ENCODE results near the gene MYO7B.

The MYO7B gene

DNA sequence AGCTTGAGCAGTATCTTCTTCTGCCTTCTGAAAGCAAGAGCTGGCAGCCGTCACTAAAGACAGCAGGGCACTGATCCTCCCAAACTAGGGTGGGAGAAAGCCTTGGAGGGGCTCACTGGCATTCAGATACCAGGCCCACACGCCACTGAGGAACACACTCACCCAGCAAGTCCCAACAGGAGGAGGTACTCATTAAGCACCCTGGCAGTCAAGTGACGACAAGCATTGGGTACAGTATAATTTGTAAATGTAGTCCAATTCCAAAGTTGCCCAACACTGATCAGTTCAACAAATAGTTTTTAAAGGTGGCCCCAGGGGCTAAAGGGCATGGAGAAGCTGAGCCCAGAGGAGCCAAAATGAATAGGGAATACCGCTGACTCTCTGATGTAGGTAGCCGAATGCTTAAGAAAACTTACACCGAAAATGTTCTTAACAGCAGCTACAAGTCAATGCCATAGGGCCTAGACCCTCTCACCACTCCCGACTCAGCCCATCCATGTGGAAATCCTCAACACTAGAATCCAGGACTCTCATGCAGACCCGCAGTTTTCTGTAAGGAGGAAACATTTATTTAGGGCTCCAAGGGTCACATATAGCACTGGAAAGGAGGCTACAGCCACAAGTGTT lies 129.9 kb downstream of the MYO7B start:
- no peak for DNase-seq

DNA sequence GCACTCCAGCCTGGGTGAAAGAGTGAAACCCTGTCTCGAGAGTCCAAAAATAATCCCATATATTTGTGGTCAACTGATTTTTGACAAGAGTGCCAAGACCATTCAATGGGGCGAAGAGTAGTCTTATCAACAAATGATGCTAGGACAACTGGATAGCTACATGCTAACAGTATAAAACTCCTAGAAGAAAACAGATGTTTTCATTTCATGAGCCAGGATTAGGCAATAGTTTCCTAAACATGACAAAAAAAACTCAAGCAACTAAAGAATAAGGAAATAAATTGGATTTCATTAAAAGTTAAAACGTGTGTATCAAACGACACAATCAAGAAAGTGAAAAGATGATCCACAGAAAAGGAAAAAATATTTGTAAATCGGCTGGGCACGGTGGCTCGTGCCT lies 133.6 kb downstream of the MYO7B start:
- DNase-seq: no peak

DNA sequence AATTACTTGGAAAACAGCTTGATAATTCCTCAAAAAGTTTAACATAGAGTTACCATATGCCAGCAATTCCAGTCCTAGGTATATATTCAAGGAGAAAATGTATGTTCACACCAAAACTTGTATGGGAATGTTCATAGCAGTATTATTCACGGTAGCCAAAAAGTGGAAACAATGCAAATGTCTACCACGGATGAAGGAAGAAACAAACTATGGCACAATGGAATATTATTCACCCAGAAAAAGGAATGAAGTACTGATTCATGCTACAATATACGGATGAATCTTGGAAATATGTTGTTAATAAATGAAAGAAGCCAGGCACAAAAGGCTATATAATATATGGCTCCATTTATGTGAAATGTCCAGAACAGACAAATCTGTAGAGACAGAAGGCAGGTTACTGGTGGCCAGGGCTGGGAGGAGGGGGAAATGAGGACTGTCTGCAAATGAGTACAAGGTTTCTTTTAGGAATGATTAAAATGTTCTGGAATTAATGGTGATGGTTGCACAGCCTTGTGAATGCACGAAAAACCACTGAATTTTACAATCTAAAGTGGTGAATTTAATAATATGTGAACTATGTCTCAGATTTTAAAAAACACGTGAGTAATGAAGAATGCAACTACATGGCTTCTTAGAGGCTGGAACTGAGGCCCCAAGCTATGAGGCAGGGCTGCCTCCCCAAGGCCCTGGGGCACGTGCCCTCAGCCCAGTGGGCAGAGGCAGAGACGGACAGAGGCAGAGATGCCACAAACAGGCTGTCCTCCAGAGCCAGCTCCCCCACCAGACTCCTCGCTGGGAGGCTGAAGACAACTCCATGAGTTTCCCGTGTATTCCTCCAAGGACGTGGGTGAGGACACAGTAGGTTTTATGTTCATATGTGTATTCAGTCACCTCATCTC lies 134.8 kb downstream of the MYO7B start:
- no peak for DNase-seq

DNA sequence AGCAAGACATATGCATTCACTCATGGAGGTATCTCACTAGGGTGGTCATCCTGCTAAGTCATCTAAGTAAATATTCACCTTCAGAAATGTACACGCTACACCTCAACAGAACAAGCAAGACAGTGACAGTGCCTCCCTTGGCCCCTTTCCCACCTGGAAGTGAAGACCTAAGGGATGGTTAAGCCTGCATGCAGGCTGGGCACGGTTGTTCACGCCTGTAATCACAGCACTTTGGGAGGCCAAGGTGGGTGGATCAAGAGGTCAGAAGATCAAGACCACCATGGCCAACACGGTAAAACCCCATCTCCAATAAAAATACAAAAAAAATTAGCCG lies 135.4 kb downstream of the MYO7B start:
- DNase-seq: no peak

DNA sequence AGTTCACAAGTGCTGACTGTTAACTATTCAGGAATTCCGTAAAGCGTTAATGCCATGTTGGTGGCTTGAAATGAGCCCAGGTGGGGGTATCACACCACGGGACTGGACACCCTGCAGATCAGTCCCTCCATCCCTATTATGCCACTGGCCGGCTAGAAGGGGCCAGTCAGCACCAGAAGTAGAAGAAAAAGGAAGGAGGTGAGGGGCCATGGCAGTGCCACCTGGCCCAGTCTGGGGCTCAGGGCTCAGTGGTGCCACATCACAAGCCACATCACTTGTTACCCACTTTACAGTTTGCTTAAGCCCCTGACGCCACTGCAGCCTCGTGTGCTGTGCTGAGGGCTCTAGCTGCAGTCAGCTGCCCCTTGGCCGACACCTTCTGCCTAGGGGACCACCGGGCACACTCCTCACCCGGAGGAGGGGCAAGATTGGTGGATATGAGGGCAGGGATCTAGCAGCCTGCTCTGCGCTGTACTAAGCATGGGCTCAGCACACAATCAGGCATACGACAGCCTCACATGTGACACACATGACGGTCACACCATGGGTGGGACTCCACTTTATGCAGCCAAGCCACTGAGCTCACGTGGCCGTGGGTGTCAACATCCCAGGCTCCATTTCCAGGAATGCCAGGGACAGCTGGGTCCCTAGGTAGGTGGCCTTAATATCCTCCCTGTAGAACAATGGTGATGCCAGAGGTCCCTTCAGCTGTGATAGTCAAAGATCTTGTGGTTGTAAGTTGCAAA lies 136.2 kb downstream of the MYO7B start:
- DNase-seq: no peak

DNA sequence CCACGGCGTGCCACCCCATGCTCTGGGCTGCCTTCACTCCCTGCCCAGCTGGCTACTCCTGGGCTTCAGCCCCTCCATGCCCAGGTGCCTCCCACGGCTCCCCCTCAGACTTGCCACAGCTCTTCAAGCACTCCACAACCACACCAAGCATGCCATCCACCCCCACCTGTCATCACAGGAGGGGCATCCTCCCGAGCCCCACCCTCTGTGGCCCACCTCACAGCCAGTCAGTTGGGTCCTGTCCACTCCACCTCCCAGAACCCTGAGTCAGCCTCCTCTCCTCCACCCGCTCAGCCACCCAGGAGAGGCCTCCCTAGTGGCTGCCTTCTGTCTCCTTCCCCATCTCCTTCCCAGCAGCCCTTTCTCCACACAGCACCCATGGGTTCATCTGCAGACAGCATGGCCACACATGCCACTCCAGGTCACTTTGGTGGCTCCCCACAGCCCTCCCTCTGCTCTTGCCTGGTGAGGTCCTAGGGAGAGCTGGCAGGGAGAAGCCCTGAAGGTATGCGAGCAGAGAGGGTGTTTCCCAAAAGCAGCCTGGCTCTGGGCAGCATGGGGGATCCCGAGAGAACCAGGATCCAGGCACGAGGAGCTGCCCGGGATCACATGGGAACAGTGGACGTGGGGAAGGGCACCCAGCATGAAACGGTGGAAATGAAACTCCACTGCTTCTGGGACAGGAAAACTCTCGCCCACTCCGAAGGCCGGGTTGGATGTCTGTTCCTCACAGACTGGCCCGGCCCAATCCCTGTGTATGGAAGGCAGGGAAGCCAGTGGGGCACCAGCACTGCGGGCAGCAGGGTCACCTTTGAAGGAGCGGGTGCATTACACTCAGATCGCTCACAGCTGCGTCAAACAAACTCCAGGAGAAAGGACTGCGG lies 137.1 kb downstream of the MYO7B start:
- no peak for DNase-seq

DNA sequence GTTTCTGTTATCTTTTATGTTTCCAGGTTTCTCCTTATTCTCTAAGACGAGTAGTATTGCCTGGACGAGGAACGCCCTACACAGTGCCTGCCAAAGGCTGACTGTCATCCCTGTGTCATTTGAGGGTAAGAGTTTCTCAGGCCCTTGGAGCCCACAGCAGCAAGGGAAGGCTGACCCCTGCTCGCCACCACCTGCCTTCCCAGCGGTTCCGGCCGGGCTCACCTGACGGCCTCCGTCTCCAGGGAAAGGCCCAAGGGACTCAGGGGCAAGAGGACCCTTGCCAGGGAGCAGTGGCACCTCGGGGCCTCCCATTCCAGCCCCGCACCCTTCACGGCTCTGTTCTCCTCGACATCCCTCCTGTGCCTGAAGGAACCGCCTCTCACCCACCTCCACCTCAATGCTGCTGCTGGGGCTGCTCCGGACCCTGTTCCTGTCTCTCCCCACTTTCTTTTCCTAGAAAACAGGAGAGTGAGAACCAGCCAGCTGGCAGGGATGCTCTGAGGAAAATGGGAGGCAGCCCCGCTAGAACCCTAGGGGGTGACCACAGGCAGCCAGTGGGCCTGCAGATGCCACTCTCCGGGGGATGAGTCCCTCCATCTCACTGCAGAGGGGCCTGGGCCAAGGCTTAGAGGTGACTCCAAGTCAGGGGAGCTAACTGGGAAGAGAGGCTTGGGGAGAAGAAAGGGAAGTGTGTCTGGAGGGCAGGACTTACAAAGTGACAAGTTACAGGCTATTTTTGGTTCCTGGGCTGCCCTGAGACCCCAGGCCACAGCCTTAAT lies 138.0 kb downstream of the MYO7B start:
- no peak for DNase-seq

DNA sequence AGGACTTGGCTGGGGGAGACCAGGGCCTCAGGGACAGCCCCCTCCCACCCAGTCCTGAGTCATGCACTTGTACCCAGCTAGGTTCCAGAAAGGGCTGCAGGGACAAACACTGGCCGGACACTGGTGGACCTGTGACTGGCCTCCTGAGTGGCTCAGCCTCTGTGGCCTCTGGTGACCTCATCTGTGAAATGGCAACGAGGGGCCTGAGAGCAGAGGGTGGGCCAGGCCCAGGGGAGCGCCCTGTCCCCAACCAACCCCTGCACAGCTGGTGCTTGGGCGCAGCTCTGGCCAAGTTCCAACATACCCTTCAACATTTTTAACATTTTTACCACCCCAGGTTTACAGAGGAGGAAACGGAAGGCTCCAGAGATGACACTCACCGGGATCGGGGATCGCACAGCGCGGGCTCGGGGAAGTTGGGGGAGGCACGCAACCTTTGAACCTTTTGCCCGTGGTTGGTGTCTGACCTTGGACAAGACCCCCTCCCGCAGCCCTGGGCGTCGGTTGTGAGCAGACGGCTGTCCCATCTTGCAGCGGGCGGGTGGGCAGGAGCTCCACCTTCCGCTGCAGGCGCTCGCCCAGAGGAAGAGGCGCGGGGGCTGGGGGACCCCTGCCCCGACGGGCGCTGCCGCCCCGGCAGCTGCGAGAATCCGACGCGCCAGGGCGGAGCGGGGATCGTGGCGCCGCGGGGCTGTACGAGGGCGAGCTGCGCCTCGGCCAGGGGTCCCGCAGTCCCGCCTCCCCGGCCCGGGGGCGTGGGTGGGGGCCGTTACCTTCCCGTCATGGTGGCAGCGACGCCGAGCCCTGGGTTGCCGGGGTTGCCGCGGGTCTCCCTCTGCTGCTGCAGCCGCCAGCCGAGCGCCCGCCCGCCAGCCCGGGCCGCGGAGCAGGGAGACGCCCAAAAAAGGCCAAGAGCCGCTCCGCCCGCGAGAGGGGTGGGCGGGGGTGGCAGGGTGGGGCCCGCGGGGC lies 139.0 kb downstream of the MYO7B start:
- DNase-seq: no peak

DNA sequence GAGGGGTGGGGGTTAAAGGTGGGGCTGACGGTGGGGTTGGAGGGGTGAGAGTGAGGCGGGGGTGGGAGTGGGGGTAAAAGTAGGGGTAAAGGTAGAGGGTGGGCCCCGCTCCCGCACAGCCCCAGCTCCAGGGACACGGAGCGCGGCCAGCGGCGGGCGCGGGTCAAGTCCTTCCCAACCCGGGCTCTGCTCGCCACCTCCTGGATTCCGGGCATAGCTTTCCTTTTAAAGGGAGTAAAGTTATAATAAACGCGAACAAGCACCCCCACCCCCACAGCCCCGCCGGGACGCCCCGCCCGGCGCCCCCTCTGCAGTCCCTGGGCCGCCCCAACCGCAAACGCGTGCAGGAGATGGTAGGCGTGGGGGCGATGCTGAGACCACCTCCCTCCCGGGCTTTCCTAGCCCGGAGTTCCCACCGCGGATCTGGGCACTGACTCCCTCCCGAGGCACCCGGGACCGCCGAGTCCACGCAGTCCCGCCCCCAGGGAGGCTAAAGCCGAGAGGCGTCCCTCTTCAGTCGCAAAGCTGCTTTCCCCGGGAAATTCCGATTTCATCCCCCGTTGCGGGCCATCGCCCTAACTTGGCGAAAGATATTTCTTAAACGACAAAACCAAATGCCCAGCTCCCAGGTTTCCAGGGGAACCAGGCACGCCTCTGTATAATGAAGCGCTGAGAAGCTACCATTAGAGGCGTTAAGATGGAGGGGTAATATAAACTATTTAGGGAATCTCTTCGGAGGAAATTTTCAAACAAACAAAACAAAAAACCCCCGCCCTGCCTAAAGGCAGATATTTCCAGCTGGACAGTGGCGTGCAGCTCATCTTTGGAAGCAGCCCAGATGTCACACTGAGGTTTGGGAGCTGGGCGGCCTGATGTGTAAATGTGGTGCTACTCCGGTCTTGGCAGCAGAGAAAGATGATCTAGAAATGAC lies 140.1 kb downstream of the MYO7B start, which contains the start of gene LIMS2:
Gene LIMS2 (minus strand): TSS at position 200 of the 931 bp plus-strand sequence. CDS start 506 bp downstream, outside the sequence.
- no peak for DNase-seq

DNA sequence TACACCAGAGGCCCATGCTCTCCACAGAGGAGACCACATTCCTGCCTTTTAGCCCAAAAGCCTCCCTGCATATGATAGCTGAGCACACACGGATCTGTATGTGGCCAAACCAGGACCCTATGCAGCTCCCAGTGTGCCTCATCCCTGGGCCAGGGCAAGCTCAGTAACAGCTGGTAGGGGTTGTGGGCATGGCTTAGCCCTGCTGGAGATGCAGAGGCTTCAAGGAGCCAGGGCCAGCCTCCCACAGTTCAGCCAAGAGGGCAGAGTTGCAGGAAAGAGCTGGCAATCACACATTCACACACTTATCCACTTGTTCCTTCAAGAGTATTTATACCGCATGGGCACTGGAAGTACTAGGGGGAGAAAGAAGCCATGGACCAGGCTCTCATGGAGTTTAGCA lies 141.4 kb downstream of the MYO7B start:
- no peak for DNase-seq

DNA sequence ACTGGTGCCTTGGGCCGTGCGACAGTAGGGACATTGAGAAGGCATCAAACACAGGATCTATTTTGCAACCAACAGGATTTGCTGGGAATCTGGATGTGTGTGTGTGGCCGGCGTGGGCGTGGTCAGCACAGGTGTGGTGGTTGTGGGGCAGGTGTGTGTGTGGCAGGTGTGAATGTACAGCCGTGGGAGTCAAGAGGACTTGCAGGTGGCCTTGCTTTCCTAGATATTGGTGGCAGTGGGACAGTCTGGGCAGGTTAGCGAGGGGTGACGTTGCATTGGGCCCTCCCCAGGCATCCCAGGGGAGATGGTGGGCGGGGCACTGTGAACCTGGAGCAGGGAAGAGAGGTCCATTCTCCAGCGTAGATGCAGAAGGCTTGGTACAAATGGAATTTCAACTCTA lies 143.0 kb downstream of the MYO7B start:
- no peak for DNase-seq

DNA sequence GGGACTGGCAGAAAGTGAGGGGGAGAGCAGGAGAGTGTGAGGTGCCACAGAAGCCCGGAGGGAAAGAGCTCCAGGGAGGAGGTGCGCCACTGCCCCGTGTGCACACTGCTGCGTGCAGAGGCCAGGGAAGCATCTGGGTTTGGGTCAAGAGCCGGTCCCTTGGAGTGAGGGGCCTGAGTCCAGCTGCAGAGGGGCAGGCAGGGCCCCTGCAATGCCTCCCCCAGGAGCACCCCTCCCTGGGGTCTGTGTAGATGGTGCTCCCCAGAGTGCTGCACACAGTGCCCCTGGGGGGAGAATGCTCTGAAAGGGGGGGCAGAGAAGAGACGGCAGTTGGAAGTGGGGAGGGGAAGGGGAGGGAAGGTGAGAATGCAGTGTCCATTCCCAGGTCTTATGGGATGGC lies 143.5 kb downstream of the MYO7B start:
- no peak for DNase-seq

DNA sequence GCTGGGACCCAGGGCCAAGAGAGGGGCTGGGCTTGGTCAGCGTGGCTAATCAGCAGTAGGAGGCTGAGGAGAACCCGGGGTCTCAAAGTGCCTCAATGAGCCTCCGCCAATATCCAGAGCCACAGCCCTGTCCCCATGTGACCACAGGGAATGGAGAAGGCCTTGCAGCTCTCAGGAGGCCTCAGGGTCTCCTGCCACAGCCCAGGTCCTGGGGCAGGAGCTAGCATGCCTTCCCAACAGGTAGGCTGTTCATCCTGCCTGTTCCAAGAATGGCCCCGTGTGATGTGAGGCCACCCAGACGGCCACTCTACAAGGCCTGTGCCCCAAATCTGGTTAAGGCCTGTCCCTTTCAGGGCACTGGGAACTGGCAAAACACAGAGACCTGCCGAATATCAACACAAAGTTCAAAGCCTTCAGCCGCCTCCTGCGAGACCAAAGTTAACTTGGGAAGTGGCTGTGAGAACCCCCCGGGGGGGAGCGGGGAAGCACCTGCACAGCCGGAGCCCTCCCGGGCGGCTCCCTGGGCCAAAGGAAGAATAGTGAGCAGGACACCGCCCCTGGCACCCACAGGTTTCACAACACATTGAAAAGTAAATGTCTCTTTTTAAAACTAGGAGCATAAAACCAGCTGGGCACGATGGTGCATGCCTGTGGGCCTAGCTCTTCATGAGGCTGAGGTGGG lies 144.3 kb downstream of the MYO7B start:
- DNase-seq: no peak

DNA sequence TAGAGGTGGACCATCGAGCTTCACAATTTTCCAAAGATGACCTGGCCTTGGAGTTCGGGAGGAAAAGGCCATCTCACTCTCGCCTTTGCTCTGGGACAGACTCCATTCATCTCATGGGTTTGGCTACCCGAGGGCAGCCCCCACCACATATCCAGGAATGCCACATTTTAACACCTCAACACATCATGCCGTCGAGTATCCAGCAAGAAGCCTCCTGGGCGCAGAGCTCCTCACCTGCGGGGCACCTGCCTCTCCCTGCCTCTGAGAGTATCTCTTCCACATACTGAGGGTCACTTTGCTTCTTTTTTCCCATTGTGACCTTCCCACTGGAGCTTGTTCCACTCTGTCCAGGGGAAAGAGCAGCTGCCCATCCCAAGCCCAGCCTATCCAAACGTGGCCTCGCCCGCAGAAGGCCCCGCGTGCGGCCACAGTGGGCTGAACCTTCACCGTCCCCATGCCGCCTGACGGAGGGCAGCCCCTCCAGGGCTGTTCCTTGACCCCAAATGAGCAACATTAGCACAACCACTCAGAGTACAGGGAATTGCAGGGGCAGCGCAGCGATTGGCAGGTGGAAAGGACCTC lies 145.3 kb downstream of the MYO7B start:
- no peak for DNase-seq

DNA sequence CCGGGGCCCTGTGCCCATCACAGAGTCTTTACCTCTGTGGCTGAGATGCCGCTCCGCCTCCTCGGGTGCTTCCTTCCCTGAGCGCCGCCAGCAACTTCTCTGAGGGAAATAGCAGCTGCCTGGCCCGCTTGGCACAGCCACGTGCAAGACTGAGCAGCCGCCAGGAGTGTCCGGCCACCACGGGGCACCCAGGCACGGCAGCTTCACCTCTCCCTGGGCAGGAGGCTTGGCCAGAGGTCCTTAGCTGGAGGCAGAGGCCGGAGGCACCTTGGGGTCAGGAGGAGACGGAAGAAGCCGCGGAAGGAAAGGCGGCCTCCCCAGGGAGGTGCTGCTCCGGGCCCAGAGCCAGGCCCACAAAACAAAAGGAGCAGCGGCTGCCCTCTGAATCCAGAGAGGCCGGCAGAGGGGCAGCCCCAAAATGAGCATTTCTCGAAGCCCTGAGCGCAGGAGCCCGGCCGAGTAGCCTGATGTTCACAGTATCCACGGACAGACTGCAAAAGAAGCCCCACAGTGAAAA lies 145.9 kb downstream of the MYO7B start:
- no peak for DNase-seq

DNA sequence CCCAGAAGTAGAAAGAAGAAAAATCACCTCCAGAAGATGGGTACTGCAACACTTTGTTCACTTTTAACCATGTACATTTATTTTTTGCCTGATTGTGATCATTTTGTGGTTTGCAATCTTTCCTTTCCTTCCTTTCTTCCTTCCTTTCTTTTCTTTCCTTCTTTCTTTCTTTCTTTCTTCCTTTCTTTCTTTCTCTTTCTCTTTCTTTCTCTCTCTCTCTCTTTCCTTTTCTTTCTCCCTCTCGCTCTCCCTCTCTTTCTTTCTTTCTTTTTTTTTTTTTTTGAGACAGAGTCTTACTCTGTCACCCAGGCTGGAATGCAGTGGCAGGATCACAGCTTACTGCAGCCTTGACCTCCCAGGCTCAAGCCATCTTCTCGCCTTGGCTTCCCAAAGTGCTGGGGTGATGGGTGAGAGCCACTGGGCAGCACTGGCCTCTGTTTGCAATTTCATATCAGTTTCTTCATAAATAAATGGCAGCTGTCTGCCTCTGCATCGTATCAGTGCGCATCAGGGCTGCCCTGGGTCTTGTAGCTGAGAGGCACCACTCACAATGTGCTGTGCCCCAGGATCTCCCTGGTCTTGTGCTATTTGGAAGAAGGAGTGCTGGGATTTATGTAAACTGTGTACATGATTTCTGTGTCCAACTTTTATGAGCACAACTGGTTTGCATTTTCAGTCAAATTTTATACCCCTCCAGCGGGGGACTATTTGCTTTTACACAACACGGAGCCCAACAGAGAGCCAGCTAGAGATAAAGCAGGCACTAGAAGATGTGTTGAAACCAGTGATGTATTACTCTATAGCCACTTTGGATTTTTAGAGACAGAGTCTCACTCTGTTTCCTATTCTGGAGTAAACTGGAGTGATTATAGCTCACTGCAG lies 146.7 kb downstream of the MYO7B start:
- DNase-seq: no peak

DNA sequence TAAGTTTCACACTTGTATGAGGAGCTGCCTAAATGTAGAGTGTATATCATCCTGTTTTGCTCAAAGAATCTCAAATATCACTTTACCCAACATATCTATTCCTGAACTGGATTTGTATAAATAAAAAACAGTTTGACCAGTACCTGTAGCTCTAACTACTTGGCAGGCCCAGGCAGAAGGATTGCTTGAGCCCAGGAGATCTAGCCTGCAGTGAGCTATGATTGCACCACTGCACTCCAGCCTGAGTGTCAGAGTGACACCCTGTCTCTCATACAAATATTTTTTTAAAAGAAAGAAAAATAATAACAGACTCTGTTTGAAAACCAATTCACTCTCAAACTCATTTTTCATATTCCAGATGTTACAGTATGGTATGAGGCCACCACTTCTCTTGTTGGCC lies 147.6 kb downstream of the MYO7B start:
- no peak for DNase-seq
